ENCODE data around the gene ACP6.
A peak's percentile ranks its signal among the peaks of the same experiment; 100 is the strongest.

The ACP6 gene

GRCh38 chr1:147636314-147636713 lies 34.0 kb downstream of the ACP6 start:
- H3K4me3 ChIP-seq (ENCODE audit: low read depth in 1 of 2, low read length in 1 of 2): no peak overlapping the region
- H3K36me3 ChIP-seq: peaks cover 13% of the 10 kb centered on the region
- no peaks in the 10 kb centered on the region for H3K9me3 ChIP-seq
- peaks cover 57 to 73% of the 10 kb centered on the region in 2 experiments for H3K4me1 ChIP-seq (ENCODE audit: control insufficient read depth in 1 of 2, insufficient read depth in 1 of 2, low read depth in 1 of 2, low read length in 1 of 2)
- no peak for TF ChIP-seq CTCF (IDR thresholded peaks at IDR 0.05)
- H3K27me3 ChIP-seq: no peaks in the 10 kb centered on the region
- peak overlapping the region; percentile 90 for H3K27ac ChIP-seq

- peaks cover 20% of the 10 kb centered on the region for H3K36me3 ChIP-seq
- H3K9me3 ChIP-seq: no peaks in the 10 kb centered on the region
- H3K27me3 ChIP-seq: no peaks in the 10 kb centered on the region
- peaks cover 49 to 71% of the 10 kb centered on the region in 2 experiments for H3K4me1 ChIP-seq (ENCODE audit: control insufficient read depth in 1 of 2, insufficient read depth in 1 of 2, low read depth in 1 of 2, low read length in 1 of 2)
- H3K27ac ChIP-seq: peak overlapping the region; percentile 90
- no peak for TF ChIP-seq CTCF (IDR thresholded peaks at IDR 0.05)
- peak overlapping the region; percentile 25 to 29 for H3K4me3 ChIP-seq (ENCODE audit: low read depth in 1 of 2, low read length in 1 of 2)
Measured at GRCh38 chr1:147635342-147635741, 35.0 kb downstream of the ACP6 start.

GRCh38 chr1:147634645-147635044 lies 35.7 kb downstream of the ACP6 start:
- Histone ChIP-seq H3K27me3 (no peaks in the 10 kb centered on the region), H3K36me3 (peaks cover 21% of the 10 kb centered on the region), H3K9me3 (no peaks in the 10 kb centered on the region), H3K4me3 (ENCODE audit: low read depth in 1 of 2, low read length in 1 of 2) (peak overlapping the region in 1 of 2 experiments; percentile 25), H3K4me1 (ENCODE audit: control insufficient read depth in 1 of 2, insufficient read depth in 1 of 2, low read depth in 1 of 2, low read length in 1 of 2) (peaks cover 50 to 71% of the 10 kb centered on the region in 2 experiments), H3K27ac (peak overlapping the region; percentile 90)
- TF ChIP-seq CTCF (IDR thresholded peaks at IDR 0.05): no peak

- no peak for TF ChIP-seq CTCF (IDR thresholded peaks at IDR 0.05)
- no peaks in the 10 kb centered on the region for H3K9me3 ChIP-seq
- H3K27me3 ChIP-seq: no peaks in the 10 kb centered on the region
Measured at GRCh38 chr1:147633759-147634158, 36.6 kb downstream of the ACP6 start.

GRCh38 chr1:147631839-147632238 lies 38.5 kb downstream of the ACP6 start:
- no peak for TF ChIP-seq CTCF (IDR thresholded peaks at IDR 0.05)
- no peak overlapping the region for H3K27ac ChIP-seq
- peaks cover 72 to 78% of the 10 kb centered on the region in 2 experiments for H3K4me1 ChIP-seq (ENCODE audit: control insufficient read depth in 1 of 2, insufficient read depth in 1 of 2, low read depth in 1 of 2, low read length in 1 of 2)
- H3K9me3 ChIP-seq: no peaks in the 10 kb centered on the region
- H3K27me3 ChIP-seq: no peaks in the 10 kb centered on the region
- peaks cover 20% of the 10 kb centered on the region for H3K36me3 ChIP-seq
- no peak overlapping the region for H3K4me3 ChIP-seq (ENCODE audit: low read depth in 1 of 2, low read length in 1 of 2)

More at GRCh38 chr1:147633759-147634158, 36.6 kb downstream of the ACP6 start:
- H3K27ac ChIP-seq: peak overlapping the region; percentile 90
- peaks cover 21% of the 10 kb centered on the region for H3K36me3 ChIP-seq
- H3K4me3 ChIP-seq (ENCODE audit: low read depth in 1 of 2, low read length in 1 of 2): no peak overlapping the region
- H3K4me1 ChIP-seq (ENCODE audit: control insufficient read depth in 1 of 2, insufficient read depth in 1 of 2, low read depth in 1 of 2, low read length in 1 of 2): peaks cover 58 to 71% of the 10 kb centered on the region in 2 experiments

GRCh38 chr1:147630447-147630846 lies 39.9 kb downstream of the ACP6 start:
- H3K4me3 ChIP-seq (ENCODE audit: low read depth in 1 of 2, low read length in 1 of 2): no peak overlapping the region
- no peaks in the 10 kb centered on the region for H3K9me3 ChIP-seq
- H3K27ac ChIP-seq: peak overlapping the region; percentile 83
- H3K4me1 ChIP-seq (ENCODE audit: control insufficient read depth in 1 of 2, insufficient read depth in 1 of 2, low read depth in 1 of 2, low read length in 1 of 2): peaks cover 72 to 78% of the 10 kb centered on the region in 2 experiments
- H3K36me3 ChIP-seq: peaks cover 27% of the 10 kb centered on the region
- no peaks in the 10 kb centered on the region for H3K27me3 ChIP-seq
- no peak for TF ChIP-seq CTCF (IDR thresholded peaks at IDR 0.05)
